Fibroblast of lung (primary cell): ENCODE data around the gene PCDHGB5.

ENCODE experiments used
- EZH2 ChIP-seq: IDR thresholded peaks from 2 replicates; pipeline ENCODE4 v1.5.1; 2012; ENCODE audit warnings: low read length, control low read depth, mild to moderate bottlenecking; ENCODE audit errors: missing control alignments
- TF ChIP-seq, protein P1 (sequence below), 2 donors: IDR thresholded peaks in 1 of 2; conservative IDR thresholded peaks in 1 of 2; 1 replicate in 1 of 2; 2 replicates in 1 of 2; pipeline ENCODE4 v1.5.1; 2011 to 2012; ENCODE audit warnings: low read length in 2 of 2, control low read depth in 1 of 2, inconsistent platforms in 1 of 2, low read depth in 1 of 2, mild to moderate bottlenecking in 1 of 2

DNA sequence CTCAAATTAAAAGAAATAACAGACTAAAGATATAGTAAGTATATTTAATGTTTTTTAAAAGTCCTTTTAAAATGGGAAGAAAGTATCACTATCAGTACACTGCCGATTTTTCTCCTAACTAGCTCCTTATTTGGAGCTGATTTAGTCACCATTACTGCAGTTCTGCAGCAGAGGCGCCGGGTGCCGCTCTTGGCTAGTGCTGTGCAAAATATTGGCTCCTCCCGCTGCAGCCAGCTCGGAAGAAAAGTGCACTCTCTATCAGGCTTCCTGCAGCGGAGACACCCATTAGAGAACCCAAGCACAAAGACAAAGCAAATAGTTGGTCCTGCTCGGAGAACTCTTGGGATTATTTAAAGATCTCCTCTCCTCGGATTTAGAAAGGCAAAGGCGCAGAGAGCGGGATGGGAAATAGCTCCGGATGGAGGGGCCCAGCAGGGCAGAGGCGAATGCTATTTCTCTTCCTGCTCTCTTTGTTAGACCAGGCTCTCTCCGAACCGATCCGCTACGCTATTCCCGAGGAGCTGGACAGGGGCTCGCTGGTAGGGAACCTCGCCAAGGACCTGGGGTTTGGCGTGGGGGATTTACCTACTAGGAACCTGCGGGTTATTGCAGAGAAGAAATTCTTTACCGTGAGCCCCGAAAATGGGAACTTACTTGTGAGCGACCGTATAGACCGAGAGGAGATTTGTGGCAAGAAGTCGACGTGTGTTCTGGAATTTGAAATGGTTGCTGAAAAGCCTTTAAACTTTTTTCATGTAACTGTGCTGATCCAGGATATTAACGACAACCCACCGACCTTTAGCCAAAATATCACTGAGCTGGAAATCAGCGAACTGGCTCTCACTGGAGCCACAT, 27.5 kb upstream of the PCDHGB5 start, which contains the start of gene PCDHGB3:
- TF ChIP-seq, protein P1, sequence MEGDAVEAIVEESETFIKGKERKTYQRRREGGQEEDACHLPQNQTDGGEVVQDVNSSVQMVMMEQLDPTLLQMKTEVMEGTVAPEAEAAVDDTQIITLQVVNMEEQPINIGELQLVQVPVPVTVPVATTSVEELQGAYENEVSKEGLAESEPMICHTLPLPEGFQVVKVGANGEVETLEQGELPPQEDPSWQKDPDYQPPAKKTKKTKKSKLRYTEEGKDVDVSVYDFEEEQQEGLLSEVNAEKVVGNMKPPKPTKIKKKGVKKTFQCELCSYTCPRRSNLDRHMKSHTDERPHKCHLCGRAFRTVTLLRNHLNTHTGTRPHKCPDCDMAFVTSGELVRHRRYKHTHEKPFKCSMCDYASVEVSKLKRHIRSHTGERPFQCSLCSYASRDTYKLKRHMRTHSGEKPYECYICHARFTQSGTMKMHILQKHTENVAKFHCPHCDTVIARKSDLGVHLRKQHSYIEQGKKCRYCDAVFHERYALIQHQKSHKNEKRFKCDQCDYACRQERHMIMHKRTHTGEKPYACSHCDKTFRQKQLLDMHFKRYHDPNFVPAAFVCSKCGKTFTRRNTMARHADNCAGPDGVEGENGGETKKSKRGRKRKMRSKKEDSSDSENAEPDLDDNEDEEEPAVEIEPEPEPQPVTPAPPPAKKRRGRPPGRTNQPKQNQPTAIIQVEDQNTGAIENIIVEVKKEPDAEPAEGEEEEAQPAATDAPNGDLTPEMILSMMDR (conservative IDR thresholded peaks at IDR 0.05 in 1 of 2, IDR thresholded peaks at IDR 0.05 in 1 of 2; ENCODE audit: low read depth in 1 of 2, low read length in 2 of 2) = peak; percentile 44 to 47
- no peak for TF ChIP-seq EZH2
